ENCODE data around the gene CMTM2. TPM values are rescaled to one million over a fixed set of nuclear protein-coding genes. Genes with fewer than 3 reads are reported as not detected.
"Not testable (repeated sequence)": the region's sequence is repeated elsewhere in the genome, so short reads cannot be mapped to it uniquely, and the experiment has no call there.

The CMTM2 gene
- total and polyA plus RNA-seq, 2 of the 4 experiments (the other 2 are of a cell fraction) = not detected

- intact Hi-C loops (cut with micrococcal nuclease) = no loop called here
- WGBS, 2 experiments (ENCODE audit: extremely low coverage in 2 of 2, insufficient read length in 1 of 2) = 94% methylated on average over 31 of the region's 54 CpGs; no CpG with 5 or more reads in 1 of the 2 experiments
Observed at GRCh38 chr16:66566051-66566901, 13.0 kb upstream of the CMTM2 start, which contains the start of gene CMTM1. Gene CMTM1, plus strand, starts transcription at chr16:66566439. Its CDS starts 75 bp downstream, at chr16:66566514.

GRCh38 chr16:66567270-66567669, 12.0 kb upstream of the CMTM2 start:
- no CpG with 5 or more reads among the region's 3 CpGs for whole genome bisulfite sequencing, 2 experiments (ENCODE audit: extremely low coverage in 2 of 2, insufficient read length in 1 of 2)
- H3K4me3 ChIP-seq (ENCODE audit: insufficient read depth, low read depth, low read length); CTCF ChIA-PET; H3K56ac ChIP-seq (ENCODE audit: extremely low read depth, insufficient read depth, low read length); H3K27ac ChIP-seq (ENCODE audit: insufficient read depth, low read length); H3K9me3 ChIP-seq (ENCODE audit: control insufficient read depth, insufficient read depth, low read length); H2AFZ ChIP-seq (replicated peaks; ENCODE audit: low read length, poor library complexity); DNase-seq; H2BK20ac ChIP-seq (ENCODE audit: low read depth, low read length); intact Hi-C loops (cut with micrococcal nuclease); H4K91ac ChIP-seq (ENCODE audit: insufficient read depth, low read depth, low read length); H3K9ac ChIP-seq (ENCODE audit: low read depth, low read length); H4K20me1 ChIP-seq (ENCODE audit: insufficient read depth, low read length); H4K5ac ChIP-seq (ENCODE audit: low read depth, low read length); POLR2A ChIA-PET (ENCODE audit: unreplicated experiment); in situ Hi-C loops (cut with MboI; ENCODE audit: low sequenced_read_pairs); H2BK15ac ChIP-seq (ENCODE audit: low read depth, low read length); H3K4ac ChIP-seq (ENCODE audit: low read depth, low read length); H2AK5ac ChIP-seq (ENCODE audit: low read depth, low read length); H3K9me1 ChIP-seq (ENCODE audit: insufficient read depth, low read length); ATAC-seq (ENCODE audit: low read depth); H3K27me3 ChIP-seq (ENCODE audit: control insufficient read depth, insufficient read depth, low read length); H3K4me1 ChIP-seq (ENCODE audit: control insufficient read depth, insufficient read depth, low read length); H3K18ac ChIP-seq (ENCODE audit: low read depth, low read length); H3K14ac ChIP-seq (replicated peaks; ENCODE audit: low read depth, low read length); H2BK5ac ChIP-seq (ENCODE audit: low read depth, low read length, poor library complexity, severe bottlenecking); dilution Hi-C loops (cut with HindIII; ENCODE audit: low sequenced_read_pairs, unreplicated experiment); BruUV-seq (replicated peaks); H3K23ac ChIP-seq (ENCODE audit: low read depth, low read length); H2AK9ac ChIP-seq (replicated peaks; ENCODE audit: low read depth, low read length, poor library complexity); H4K8ac ChIP-seq (ENCODE audit: low read depth in 2 of 2, low read length in 2 of 2); H2BK120ac ChIP-seq (ENCODE audit: low read depth, low read length); H3K4me2 ChIP-seq (ENCODE audit: low read depth, low read length): not testable (repeated sequence)
- H3K36me3 ChIP-seq (ENCODE audit: control insufficient read depth, insufficient read depth, low read length) = peaks cover 17% of the 10 kb centered on the region
- H3K79me1 ChIP-seq (ENCODE audit: low read depth in 1 of 2, low read length in 2 of 2) = peaks cover 0 to 15% of the 10 kb centered on the region in 2 experiments; a peak in 3 of 4 replicates

More at GRCh38 chr16:66566051-66566901, 13.0 kb upstream of the CMTM2 start, which contains the start of gene CMTM1:
- no peak within 1 kb of the TSS for H3K18ac ChIP-seq (ENCODE audit: low read depth, low read length)
- H4K5ac ChIP-seq (ENCODE audit: low read depth, low read length) = no peak within 1 kb of the TSS
- H2BK20ac ChIP-seq (ENCODE audit: low read depth, low read length) = no peak within 1 kb of the TSS
- ChIA-PET POLR2A (ENCODE audit: unreplicated experiment) (no interaction called here), CTCF (no interaction called here)
- no peak within 1 kb of the TSS for H3K4me3 ChIP-seq (ENCODE audit: insufficient read depth, low read depth, low read length)
- H3K4me1 ChIP-seq (ENCODE audit: control insufficient read depth, insufficient read depth, low read length) = peaks cover 8% of the 10 kb centered on the region
- H3K23ac ChIP-seq (ENCODE audit: low read depth, low read length) = no peak within 1 kb of the TSS
- H3K27me3 ChIP-seq (ENCODE audit: control insufficient read depth, insufficient read depth, low read length) = no peaks in the 10 kb centered on the region
- H3K9ac ChIP-seq (ENCODE audit: low read depth, low read length) = no peak within 1 kb of the TSS
- no peak within 1 kb of the TSS for H3K56ac ChIP-seq (ENCODE audit: extremely low read depth, insufficient read depth, low read length)
- no peak within 1 kb of the TSS for H3K4me2 ChIP-seq (ENCODE audit: low read depth, low read length)
- peaks cover 9% of the 10 kb centered on the region; the same call in 1 of the 2 replicates for H4K20me1 ChIP-seq (ENCODE audit: insufficient read depth, low read length)
- no peak within 1 kb of the TSS for H3K4ac ChIP-seq (ENCODE audit: low read depth, low read length)
- DNase-seq = no peak
- H4K91ac ChIP-seq (ENCODE audit: insufficient read depth, low read depth, low read length) = no peak within 1 kb of the TSS
- peaks cover 3% of the 10 kb centered on the region for H3K9me1 ChIP-seq (ENCODE audit: insufficient read depth, low read length)
- no peak within 1 kb of the TSS for H2BK120ac ChIP-seq (ENCODE audit: low read depth, low read length)
- dilution Hi-C loops (cut with HindIII; ENCODE audit: low sequenced_read_pairs, unreplicated experiment) (no loop called here), in situ Hi-C loops (cut with MboI; ENCODE audit: low sequenced_read_pairs) (no loop called here)
- no peak within 1 kb of the TSS for H3K14ac ChIP-seq (replicated peaks; ENCODE audit: low read depth, low read length)
- no peak within 1 kb of the TSS for H2AK5ac ChIP-seq (ENCODE audit: low read depth, low read length)
- H2AK9ac ChIP-seq (replicated peaks; ENCODE audit: low read depth, low read length, poor library complexity) = no peak within 1 kb of the TSS
- no peak within 1 kb of the TSS for H2BK15ac ChIP-seq (ENCODE audit: low read depth, low read length)
- no peak for ATAC-seq (ENCODE audit: low read depth)
- no peaks in the 10 kb centered on the region for H3K9me3 ChIP-seq (ENCODE audit: control insufficient read depth, insufficient read depth, low read length)
- H3K27ac ChIP-seq (ENCODE audit: insufficient read depth, low read length) = no peak within 1 kb of the TSS
- peaks cover 0 to 15% of the 10 kb centered on the region in 2 experiments; a peak in 3 of 4 replicates for H3K79me1 ChIP-seq (ENCODE audit: low read depth in 1 of 2, low read length in 2 of 2)
- no peak within 1 kb of the TSS for H4K8ac ChIP-seq (ENCODE audit: low read depth in 2 of 2, low read length in 2 of 2)
- peaks cover 16% of the 10 kb centered on the region for H3K36me3 ChIP-seq (ENCODE audit: control insufficient read depth, insufficient read depth, low read length)
- no TSS peak for BruUV-seq (replicated peaks)
- H2BK5ac ChIP-seq (ENCODE audit: low read depth, low read length, poor library complexity, severe bottlenecking) = no peak within 1 kb of the TSS
- H2AFZ ChIP-seq (replicated peaks; ENCODE audit: low read length, poor library complexity) = no peak within 1 kb of the TSS
- no peak for TF ChIP-seq POLR2A (IDR thresholded peaks at IDR 0.05; ENCODE audit: low read depth, low read length)
